Measurements from ENCODE around the gene TP53BP1. TPM values are rescaled to one million over a fixed set of nuclear protein-coding genes. Genes with fewer than 3 reads are reported as not detected.

The TP53BP1 gene
- total RNA-seq, 2 experiments from 2014 or later, result 43.0 to 44.6 TPM

- Mint-ChIP-seq H3K4me3 (no peak overlapping the region), H3K4me1 (ENCODE audit: low read depth) (peaks cover 15% of the 10 kb centered on the region), H3K27ac (no peak overlapping the region), H3K27me3 (no peaks in the 10 kb centered on the region), H3K9me3 (no peaks in the 10 kb centered on the region), H3K36me3 (ENCODE audit: low read depth) (no peaks in the 10 kb centered on the region)
- Histone ChIP-seq H3K27ac (ENCODE audit: low read depth in 1 of 2, low read length in 2 of 2) (no peak overlapping the region), H3K4me1 (ENCODE audit: insufficient read depth, low read length) (peaks cover 11% of the 10 kb centered on the region), H3K27me3 (ENCODE audit: control insufficient read depth in 1 of 2, insufficient read depth in 2 of 2, low read length in 2 of 2) (no peaks in the 10 kb centered on the region), H3K4me3 (ENCODE audit: low read length) (no peak overlapping the region), H3K36me3 (ENCODE audit: insufficient read depth, low read length) (no peaks in the 10 kb centered on the region), H3K9me3 (ENCODE audit: control insufficient read depth in 1 of 2, insufficient read depth in 1 of 2, low read length in 2 of 2) (no peaks in the 10 kb centered on the region)
- intact Hi-C loops (cut with DNase I, micrococcal nuclease), result no loop called here
- TF ChIP-seq, protein P1, sequence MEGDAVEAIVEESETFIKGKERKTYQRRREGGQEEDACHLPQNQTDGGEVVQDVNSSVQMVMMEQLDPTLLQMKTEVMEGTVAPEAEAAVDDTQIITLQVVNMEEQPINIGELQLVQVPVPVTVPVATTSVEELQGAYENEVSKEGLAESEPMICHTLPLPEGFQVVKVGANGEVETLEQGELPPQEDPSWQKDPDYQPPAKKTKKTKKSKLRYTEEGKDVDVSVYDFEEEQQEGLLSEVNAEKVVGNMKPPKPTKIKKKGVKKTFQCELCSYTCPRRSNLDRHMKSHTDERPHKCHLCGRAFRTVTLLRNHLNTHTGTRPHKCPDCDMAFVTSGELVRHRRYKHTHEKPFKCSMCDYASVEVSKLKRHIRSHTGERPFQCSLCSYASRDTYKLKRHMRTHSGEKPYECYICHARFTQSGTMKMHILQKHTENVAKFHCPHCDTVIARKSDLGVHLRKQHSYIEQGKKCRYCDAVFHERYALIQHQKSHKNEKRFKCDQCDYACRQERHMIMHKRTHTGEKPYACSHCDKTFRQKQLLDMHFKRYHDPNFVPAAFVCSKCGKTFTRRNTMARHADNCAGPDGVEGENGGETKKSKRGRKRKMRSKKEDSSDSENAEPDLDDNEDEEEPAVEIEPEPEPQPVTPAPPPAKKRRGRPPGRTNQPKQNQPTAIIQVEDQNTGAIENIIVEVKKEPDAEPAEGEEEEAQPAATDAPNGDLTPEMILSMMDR (IDR thresholded peaks at IDR 0.05), result no peak
- DNase-seq (no peak), ATAC-seq (ENCODE audit: poor library complexity) (no peak)
- ChIA-PET CTCF (interaction anchor here (1.2 kb wide), 1 partner anchor 130 kb away, joined by 4 read pairs; no protein-coding TSS in a partner anchor), POLR2A (no interaction called here)
Measured at GRCh38 chr15:43505738-43506137, 12.8 kb upstream of the TP53BP1 start.

DNA sequence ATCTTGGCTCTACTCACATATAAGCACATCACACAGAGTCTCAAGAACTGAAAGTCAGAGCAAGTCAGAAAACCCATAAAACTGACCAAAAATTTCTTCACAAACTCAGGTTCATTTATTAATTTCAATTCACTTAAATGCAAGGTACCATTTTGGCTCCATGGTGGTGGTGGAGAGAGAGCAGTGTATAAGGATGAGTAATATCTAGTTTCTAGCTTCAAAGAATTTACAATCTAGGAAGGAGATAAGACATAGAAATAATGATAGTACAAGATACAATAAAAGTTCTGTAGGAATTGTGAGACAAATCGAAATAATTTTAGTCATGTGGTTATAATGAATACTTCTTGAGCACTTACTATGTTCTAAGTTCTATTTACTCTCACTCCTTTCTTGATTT, 6.7 kb upstream of the TP53BP1 start:
- H3K27ac ChIP-seq (ENCODE audit: low read depth in 1 of 2, low read length in 2 of 2), result no peak overlapping the region
- no peaks in the 10 kb centered on the region for H3K36me3 Mint-ChIP-seq (ENCODE audit: low read depth)
- TF ChIP-seq, protein P1 (IDR thresholded peaks at IDR 0.05), result no peak
- H3K4me3 ChIP-seq (ENCODE audit: low read length), result no peak overlapping the region
- no peaks in the 10 kb centered on the region for H3K9me3 Mint-ChIP-seq
- no peaks in the 10 kb centered on the region for H3K27me3 ChIP-seq (ENCODE audit: control insufficient read depth in 1 of 2, insufficient read depth in 2 of 2, low read length in 2 of 2)
- no peaks in the 10 kb centered on the region for H3K36me3 ChIP-seq (ENCODE audit: insufficient read depth, low read length)
- H3K4me3 Mint-ChIP-seq, result no peak overlapping the region
- H3K4me1 ChIP-seq (ENCODE audit: insufficient read depth, low read length), result no peaks in the 10 kb centered on the region
- CTCF ChIA-PET, result no interaction called here
- H3K27ac Mint-ChIP-seq, result no peak overlapping the region
- H3K9me3 ChIP-seq (ENCODE audit: control insufficient read depth in 1 of 2, insufficient read depth in 1 of 2, low read length in 2 of 2), result no peaks in the 10 kb centered on the region
- H3K27me3 Mint-ChIP-seq, result no peaks in the 10 kb centered on the region
- intact Hi-C loops (cut with DNase I, micrococcal nuclease), result loop anchor here in 1 of 2 experiments (5.0 kb wide), 1 partner anchor 167 kb away; the partner anchor contains the start of gene LCMT2
- H3K4me1 Mint-ChIP-seq (ENCODE audit: low read depth), result no peaks in the 10 kb centered on the region
- POLR2A ChIA-PET, result interaction anchor here (0.7 kb wide), 1 partner anchor 550 kb away, joined by 3 read pairs; no protein-coding TSS in a partner anchor
- DNase-seq (no peak), ATAC-seq (ENCODE audit: poor library complexity) (no peak)

GRCh38 chr15:43498990-43499389, 6.0 kb upstream of the TP53BP1 start:
- H3K36me3 Mint-ChIP-seq (ENCODE audit: low read depth), result no peaks in the 10 kb centered on the region
- TF ChIP-seq, protein P1 (IDR thresholded peaks at IDR 0.05), result no peak
- POLR2A ChIA-PET, result no interaction called here
- no peaks in the 10 kb centered on the region for H3K9me3 Mint-ChIP-seq
- CTCF ChIA-PET, result no interaction called here
- no peak for DNase-seq
- Histone ChIP-seq H3K27me3 (ENCODE audit: control insufficient read depth in 1 of 2, insufficient read depth in 2 of 2, low read length in 2 of 2) (no peaks in the 10 kb centered on the region), H3K4me1 (ENCODE audit: insufficient read depth, low read length) (no peaks in the 10 kb centered on the region), H3K36me3 (ENCODE audit: insufficient read depth, low read length) (no peaks in the 10 kb centered on the region), H3K27ac (ENCODE audit: low read depth in 1 of 2, low read length in 2 of 2) (no peak overlapping the region), H3K9me3 (ENCODE audit: control insufficient read depth in 1 of 2, insufficient read depth in 1 of 2, low read length in 2 of 2) (no peaks in the 10 kb centered on the region), H3K4me3 (ENCODE audit: low read length) (no peak overlapping the region)
- no peaks in the 10 kb centered on the region for H3K27me3 Mint-ChIP-seq
- intact Hi-C loops (cut with DNase I, micrococcal nuclease), result loop anchor here in 1 of 2 experiments (5.0 kb wide), 1 partner anchor 167 kb away; the partner anchor contains the start of gene LCMT2
- H3K4me1 Mint-ChIP-seq (ENCODE audit: low read depth), result no peaks in the 10 kb centered on the region
- no peak for ATAC-seq (ENCODE audit: poor library complexity)
- H3K27ac Mint-ChIP-seq, result no peak overlapping the region
- no peak overlapping the region for H3K4me3 Mint-ChIP-seq
